Fibroblast of skin of scalp (primary cell): ENCODE results near the gene FAM227B.
"Not testable (repeated sequence)": the region's sequence is repeated elsewhere in the genome, so short reads cannot be mapped to it uniquely, and the experiment has no call there.

Experiments
- DNase-seq: peaks from one replicate; pipeline ENCODE4 v3.0.0-alpha.2; 2013

The FAM227B gene

DNA sequence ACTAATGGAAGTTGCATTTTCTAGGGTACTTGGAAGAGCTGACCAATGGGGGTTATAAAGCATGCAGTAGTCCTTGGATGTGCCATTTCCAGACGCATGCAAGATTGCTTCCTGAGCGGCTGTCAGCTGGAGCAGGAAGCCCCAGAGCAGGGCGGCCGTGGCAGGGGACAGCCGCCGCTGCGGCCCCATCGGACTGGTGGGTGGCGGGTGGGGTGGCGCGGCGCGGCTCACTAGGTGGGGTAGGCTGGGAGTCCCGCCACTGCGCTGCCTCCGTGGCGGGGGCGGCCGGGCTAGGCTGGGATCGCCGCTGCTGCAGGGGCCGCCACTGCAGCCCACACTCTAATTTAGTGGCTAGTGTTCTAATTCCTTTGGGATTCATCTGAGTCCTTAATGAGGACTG, 254.1 kb downstream of the FAM227B start:
- DNase-seq, result no peak

DNA sequence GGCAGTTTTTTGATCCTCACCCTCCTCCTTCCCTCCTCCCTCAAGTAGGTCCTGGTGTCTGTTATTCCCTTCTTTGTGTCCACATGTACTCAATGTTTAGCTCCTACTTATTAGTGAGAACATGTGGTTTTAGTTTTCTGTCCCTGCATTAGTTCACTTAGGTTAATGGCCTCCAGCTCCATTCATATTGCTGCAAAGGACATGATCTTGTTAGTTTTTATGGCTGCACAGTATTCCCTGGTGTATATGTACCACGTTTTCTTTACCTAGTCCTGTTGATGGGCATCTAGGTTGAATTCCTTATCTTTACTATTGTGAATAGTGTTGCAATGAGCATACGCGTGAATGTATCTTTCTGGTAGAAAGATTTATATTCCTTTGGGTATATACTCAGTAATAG, 259.2 kb downstream of the FAM227B start:
- no peak for DNase-seq

DNA sequence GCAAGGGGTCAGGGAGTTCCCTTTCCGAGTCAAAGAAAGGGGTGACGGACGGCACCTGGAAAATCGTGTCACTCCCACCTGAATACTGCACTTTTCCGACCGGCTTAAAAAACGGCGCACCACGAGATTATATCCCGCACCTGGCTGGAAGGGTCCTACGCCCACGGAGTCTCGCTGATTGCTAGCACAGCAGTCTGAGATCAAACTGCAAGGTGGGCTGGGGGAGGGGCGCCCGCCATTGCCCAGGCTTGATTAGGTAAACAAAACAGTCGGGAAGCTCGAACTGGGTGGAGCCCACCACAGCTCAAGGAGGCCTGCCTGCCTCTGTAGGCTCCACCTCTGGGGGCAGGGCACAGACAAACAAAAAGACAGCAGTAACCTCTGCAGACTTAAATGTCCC, 266.2 kb downstream of the FAM227B start:
- DNase-seq, result not testable (repeated sequence)

DNA sequence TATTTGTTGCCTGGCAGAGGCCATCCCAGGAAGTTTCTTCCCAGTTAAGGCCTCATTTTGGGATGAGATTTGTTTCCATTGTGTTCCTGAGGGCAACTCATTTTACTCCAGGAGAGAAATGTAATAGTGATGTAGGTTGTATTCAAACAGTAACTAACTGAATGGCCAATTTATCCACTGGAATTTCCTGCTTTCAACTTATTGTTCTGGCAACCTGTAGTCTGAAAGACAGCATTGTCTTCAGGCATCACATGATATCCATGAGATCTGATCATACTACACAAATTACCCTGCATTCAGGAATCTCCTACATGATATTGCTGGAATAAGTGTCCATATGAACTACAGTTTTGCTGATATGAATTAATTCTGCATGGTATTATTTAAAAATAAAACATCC, 277.1 kb downstream of the FAM227B start:
- no peak for DNase-seq

DNA sequence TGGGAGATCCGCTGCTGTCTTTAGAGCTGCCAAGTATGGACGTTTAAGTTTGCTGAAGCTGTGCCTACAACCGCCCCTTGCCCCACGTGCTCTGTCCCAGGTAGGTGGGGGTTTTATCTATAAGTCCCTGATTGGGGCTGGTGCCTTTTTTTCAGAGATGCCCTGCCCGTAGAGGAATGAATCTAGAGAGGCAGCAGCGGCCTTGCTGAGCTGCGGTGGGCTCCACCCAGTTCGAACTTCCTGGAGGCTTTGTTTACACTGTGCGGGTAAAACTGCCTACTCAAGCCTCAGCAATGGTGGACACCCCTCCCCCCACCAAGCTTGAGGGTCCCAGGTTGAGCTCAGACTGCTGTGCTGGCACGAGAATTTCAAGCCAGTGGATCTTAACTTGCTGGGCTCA, 281.0 kb downstream of the FAM227B start:
- no peak for DNase-seq

DNA sequence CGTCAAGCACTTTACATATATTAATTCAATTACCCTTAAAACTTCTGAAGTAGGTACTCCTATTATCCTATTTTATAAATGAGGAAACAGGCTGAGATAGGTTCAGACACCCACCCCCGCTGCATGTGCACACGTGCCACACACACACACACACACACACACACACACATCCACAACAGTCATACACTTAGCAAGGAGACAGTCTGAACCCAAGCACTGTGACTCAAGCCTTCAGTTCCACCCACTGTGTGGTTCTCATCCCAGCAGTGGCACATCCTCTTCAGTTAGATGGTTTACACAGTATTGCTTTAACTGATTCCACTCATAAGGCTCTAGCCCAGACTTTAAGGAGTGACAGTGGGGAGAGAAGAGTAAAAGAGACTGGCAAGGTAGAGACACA, 288.7 kb downstream of the FAM227B start:
- peak; percentile 7 for DNase-seq

DNA sequence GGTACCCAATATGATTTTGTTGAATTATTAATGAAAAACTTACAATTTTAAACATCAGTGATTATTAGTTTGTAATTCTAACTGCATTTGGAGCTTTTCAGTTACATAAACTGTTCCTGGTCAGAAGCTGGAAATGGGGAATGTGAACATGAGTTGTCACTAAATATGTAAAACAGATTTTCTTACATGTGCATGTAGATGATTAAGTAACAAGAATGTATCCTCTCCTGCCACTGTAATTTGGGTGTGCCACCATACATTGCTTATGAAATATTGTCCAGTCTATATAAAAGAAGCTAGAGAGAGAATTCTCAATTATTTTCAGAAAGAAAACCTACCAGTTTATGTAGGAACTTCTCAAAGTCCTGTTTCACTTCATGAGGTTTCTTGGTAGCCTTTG, 289.2 kb downstream of the FAM227B start:
- no peak for DNase-seq

DNA sequence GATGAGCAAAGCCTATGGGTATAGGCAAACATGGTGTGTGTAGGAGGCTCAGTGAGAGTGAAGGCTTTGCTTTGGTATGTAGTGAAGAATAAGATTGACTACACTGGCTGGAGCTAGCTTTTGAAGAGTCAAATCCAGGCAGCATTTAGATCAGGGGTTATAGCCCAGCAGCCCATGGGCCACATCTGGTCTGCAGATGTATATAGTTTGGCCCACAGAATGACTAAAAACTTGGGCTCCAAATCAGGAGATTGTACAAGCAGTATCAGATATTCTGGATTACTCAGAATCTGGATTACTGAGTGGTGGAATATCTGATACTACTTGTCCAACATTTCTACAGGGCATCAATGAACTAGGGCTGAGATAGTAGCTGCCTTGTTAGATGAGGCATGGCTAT, 290.5 kb downstream of the FAM227B start:
- DNase-seq, result no peak

DNA sequence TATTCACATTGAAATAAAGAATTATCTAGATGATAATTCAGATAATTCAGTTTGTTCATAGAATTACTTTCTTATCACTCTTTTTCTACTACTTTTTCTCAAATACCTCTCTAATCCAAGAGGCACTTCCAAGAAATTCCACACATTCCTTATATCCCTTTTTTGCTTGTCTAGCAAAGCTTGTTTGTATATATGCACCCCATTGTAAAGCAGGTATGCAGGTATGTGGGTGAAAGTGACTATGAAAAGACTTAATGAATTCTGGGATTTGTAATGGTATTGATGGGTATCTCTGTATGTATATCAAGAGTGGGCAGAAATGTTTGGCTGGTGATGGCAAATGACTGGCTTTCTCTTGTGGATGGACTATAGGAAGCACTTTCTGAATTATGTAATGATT, 291.7 kb downstream of the FAM227B start:
- DNase-seq, result no peak

DNA sequence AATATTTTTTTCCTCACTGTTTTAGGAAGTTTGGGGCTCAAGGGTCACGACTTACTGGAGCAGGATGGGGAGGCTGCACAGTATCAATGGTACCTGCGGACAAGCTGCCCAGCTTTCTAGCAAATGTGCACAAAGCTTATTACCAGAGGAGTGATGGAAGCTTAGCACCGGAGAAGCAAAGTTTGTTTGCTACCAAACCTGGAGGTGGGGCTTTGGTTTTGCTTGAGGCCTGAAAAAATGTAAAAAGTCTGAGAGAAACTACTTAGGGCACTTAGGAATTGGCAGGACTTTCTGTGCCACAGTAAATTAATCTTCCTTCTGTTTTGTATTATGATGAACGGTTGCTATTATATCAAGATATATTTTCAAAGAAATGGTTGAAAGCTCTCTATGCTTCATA, 292.7 kb downstream of the FAM227B start:
- DNase-seq, result no peak

DNA sequence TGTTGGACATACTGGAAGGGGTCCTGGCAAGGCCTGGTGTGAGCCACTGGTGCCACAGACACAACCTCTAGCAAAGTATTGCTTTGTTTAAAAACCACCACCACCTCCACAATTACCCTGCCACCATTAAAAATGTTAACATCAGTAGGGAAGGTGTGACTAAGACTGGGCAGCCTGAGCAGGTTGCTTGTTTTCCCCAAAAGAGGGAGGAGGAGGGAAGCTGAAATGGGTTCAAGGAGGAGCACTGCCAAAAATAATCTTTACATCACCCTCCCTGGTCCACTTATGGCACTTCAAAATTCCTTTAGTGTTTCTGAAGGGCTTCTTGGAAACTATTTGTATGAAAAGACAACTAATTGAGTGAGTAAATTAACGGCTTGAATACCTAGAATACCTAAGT, 297.4 kb downstream of the FAM227B start:
- DNase-seq, result peak; percentile 9

DNA sequence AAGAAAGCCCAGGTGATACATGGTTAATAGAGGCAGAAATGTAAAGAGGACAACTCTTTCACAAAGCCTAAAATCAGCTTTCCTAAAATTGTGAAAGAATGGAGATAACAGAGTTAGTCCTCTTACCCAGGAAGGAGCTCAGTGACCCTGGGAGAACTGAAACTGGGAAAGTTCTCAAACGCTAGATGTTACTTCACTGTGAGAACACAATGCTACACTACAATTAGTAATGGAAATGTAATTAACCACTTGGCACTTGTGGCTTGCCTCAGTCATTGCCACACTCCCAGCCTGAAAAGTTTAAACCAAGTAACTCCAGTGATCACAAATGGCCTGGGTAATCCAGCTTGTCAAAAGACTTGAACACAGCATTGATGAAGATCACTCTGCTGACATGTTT, 300.3 kb downstream of the FAM227B start:
- DNase-seq, result no peak

DNA sequence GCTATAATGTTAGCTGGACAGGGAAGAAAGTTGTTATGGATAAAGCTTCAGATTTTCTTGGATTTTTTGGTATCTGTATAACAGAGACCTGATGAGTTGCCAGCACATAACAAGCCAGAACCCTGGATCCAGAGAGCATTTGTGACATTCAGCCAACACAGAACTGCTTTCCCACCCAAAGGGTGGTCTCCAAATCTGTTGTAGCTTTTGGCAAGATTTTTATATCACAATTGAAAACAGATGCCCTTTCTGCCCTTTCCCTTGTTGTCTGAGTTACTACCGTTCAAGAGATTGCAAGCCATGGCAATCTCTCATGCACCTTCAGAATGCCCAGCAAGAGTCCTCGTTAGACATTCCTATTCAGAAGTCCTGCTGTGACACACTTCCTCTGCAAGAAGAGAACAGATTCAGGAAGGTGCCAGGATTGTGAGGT, 305.2 kb downstream of the FAM227B start:
- DNase-seq, result peak; percentile 52

DNA sequence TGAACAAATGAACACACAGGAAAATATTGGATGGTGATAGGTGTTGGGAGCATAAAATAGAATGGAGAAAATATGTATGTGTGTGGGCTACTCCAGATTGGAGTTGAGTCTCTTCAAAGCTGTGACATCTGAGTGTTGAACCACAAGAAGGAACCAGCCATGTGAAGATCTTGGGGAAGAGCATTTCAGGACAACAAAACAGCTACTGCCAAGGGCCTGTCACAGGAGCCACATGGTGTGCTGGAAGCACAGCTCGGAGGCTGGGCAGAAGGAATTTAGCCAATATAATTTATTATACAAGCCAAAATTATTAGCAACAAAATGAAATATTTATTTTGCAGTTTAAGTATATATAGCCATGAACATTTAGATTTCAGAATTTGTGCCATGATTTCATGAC, 305.9 kb downstream of the FAM227B start:
- no peak for DNase-seq

DNA sequence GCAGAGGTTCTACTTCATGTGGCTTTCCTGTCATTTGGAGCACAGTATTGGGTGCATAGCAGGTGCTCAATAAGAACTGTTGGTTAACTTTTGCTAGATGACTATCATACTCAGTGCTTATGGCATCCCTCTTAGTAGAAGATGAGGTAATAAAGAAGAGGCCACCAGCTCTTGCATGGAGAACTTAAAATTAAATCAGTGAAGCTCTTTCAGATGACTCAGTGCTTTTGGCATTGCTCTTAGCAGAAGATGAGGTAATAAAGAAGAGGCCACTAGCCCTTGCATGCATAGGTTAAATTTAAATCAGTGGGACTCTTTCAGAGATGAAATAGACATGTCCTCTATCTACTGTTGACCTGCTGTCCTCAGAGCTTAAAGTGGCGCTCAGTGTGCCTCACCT, 307.0 kb downstream of the FAM227B start:
- peak; percentile 81 for DNase-seq

DNA sequence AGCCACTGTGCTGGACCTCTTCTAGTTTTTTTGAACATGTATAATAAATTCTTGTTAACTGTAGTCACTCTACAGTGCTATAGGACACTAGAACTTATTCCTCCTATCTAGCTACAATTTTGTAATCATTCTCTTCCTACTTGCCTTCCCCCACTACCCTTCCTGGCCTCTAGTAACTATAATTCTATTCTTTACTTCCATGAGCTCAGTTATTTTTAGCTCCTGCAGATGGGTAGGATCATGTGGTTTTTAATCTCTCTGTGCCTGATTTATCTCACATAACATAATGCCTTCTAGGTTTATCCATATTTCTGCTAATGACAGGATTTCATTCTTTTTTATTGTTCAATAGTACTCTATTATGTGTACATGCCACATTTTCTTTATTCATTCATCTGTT, 310.7 kb downstream of the FAM227B start:
- no peak for DNase-seq

DNA sequence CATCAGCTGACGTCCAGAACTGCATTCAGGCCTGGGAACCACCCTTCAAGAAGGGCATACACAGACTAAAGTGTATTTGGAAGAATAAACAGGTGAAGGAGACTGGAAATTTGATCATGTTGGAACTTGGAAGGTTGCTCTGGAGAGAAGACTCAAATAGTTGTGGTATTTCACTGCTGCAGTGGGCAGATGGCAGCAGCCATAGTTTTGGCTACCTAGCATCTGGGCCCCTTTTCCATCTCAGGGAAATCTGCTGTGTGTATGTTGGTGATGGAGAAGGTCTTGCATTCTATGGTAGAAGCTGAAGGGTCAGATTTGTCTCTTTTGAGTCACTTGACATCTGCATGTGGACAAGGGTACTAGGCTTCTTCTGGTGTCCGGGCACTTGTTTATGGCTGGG, 311.9 kb downstream of the FAM227B start:
- DNase-seq, result no peak

DNA sequence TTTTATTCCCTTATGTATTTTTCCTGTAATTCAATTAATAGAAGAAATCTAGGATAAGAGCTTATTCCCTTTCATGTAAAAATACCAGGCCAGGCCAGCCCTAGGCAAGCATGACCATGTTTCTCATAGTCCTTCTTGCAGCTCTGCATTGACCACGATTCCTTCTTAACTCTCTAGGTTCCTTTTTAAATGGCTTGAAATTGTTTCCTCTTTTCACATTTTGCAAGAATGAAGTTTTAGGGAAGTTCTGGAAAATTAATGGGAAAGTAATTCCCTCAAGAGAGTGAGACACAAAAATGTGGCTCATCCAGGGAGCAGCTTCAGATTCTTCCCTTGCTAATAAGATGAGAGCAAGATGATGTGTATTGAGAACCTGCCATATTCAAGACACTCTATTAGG, 314.1 kb downstream of the FAM227B start:
- DNase-seq, result no peak

DNA sequence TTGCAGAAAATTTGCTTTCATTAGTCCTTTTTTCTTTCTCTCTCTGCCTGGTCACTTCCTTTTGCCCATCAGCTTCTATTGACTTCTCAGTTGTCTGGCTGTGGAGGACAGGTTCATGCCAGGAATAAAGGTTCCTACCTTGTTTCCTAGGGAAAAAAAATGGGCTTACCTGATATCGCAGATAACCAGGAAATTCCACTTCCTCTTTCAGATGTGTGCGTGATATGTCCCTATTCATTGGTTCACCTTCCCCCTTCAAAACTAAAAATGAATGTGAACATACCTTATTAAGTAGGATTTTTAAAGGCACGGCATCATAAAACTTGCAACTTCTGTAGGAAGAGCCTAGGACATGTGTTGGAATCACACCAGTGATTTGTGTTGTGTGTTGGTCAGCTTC, 317.6 kb downstream of the FAM227B start:
- DNase-seq, result no peak

DNA sequence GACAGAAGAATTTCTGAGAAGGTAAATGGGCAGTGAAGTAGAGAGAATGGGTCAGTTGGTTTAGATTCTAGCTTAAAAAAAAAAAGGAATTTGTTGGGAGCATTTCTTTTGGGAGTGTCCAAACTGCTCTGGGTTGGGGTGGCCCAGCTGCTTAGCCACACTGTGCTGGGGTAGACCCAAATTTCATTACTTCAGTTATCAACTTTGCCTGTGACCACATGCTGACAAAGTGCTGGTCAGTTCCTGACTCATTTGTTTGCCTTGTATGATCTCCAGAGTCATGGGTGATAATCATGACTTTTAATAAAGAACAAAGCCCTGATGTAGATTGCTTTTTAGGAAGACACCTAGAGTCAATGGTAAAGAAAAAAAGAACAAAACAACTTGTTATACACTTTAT, 319.1 kb downstream of the FAM227B start:
- no peak for DNase-seq

DNA sequence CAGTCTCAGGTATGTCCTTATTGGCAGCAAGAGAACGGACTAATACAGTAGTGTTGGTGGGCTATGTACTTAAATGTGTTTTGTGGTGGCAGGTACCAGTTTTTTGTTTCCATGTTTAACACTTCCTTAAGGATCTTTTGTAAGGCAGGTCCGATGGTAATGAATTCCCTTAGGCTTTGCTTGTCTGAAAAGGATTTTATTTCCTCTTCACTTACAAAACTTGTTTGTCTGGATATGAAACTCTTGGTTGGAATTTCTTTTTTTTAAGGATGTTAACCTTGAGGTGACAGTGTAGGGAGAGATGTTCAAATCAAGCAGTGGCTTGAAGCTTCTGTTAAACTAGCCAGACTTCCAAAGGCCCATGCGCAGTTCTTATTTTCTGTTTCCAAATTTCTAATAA, 319.8 kb downstream of the FAM227B start:
- DNase-seq, result no peak

DNA sequence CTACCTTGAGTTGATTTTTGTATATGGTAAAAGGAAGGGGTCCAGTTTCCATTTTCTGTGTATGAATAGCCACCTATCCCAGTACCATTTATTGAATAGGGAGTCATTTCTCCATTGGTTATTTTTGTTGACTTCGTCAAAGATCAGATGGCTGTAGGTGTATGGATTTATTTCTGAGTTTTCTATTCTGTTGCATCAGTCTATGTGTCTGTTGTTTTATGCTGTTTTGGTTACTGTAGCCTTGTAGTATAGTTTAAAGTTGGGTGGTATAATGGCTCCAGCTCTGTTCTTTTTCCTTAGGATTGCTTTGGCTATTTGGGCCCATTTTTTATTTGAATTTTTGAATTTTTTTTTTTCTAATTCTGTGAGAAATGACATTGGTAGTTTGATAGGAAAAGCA, 323.0 kb downstream of the FAM227B start:
- no peak for DNase-seq

DNA sequence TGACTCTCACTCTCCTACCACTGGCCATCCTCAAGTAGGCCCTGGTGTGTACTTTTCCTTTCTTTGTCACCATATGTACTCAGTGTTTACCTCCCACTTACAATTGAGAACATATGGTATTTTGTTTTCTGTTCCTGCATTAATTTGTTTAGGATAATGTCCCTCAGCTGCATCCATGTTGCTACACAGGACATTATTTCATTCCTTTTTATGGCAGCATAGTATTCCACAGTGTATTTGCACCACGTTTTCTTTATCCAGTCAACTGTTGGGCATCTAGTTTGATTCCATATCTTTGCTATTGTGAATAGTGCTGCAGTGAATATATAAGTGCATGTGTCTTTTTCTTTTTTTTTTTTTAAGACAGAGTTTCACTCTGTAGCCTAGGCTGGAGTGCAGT, 324.4 kb downstream of the FAM227B start:
- no peak for DNase-seq

DNA sequence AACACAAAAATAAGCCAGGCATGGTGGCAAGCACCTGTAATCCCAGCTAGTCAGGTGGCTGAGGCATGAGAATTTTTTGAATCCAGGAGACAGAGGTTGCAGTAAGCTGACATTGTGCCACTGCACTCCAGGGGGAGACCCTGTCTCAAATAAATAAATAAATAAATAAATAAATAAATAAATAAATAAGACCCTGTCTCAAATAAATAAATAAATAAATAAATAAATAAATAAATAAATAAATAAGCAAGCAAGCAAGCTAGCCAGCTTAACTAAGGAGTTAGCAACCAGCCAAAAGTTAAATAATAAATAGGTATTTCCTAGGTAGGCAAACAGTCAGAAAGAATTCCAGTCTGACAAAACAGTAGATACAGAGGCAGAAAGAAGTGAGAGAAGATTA, 326.7 kb downstream of the FAM227B start:
- no peak for DNase-seq

DNA sequence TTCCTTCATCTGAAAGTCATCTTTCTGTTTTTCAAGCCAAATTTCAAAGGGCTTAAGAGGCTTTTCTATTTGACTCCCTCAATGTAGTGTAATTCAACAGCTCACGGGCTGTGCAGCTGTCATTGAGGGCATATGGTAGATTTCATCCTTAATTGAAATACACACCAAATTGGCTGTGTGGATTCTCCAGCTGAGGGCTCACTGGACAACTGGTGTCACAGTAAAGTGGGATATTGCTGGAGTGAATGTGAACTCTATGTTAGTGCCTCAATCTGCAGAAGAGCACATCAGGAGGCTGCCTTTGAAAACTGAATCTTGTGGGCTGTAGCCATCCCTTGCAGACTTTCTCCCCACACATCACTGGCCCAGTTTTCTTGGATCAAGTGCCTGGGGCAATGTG, 330.4 kb downstream of the FAM227B start:
- DNase-seq, result no peak

DNA sequence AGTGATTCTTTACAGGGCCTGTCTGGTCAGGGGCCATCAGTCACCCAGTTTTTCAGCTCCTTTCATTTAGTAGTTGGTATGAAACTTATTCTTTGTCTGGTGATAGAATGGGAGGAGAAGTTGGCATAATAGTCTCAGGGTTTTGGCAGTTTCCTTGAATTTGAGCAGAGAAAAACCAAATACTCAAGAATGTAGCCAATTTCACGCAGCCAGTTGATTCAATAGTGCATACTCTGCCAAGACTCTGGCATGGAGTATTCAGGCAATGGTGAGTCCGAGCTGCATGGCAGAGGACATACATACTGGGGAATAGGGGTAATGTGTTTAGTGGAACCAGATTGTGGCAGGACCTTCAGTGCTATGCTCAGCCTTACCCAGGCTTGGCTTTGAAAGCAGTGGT, 332.2 kb downstream of the FAM227B start:
- no peak for DNase-seq
